Measurements from ENCODE around the gene DSTYK.

DSTYK gene, protein sequence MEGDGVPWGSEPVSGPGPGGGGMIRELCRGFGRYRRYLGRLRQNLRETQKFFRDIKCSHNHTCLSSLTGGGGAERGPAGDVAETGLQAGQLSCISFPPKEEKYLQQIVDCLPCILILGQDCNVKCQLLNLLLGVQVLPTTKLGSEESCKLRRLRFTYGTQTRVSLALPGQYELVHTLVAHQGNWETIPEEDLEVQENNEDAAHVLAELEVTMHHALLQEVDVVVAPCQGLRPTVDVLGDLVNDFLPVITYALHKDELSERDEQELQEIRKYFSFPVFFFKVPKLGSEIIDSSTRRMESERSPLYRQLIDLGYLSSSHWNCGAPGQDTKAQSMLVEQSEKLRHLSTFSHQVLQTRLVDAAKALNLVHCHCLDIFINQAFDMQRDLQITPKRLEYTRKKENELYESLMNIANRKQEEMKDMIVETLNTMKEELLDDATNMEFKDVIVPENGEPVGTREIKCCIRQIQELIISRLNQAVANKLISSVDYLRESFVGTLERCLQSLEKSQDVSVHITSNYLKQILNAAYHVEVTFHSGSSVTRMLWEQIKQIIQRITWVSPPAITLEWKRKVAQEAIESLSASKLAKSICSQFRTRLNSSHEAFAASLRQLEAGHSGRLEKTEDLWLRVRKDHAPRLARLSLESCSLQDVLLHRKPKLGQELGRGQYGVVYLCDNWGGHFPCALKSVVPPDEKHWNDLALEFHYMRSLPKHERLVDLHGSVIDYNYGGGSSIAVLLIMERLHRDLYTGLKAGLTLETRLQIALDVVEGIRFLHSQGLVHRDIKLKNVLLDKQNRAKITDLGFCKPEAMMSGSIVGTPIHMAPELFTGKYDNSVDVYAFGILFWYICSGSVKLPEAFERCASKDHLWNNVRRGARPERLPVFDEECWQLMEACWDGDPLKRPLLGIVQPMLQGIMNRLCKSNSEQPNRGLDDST

DNA sequence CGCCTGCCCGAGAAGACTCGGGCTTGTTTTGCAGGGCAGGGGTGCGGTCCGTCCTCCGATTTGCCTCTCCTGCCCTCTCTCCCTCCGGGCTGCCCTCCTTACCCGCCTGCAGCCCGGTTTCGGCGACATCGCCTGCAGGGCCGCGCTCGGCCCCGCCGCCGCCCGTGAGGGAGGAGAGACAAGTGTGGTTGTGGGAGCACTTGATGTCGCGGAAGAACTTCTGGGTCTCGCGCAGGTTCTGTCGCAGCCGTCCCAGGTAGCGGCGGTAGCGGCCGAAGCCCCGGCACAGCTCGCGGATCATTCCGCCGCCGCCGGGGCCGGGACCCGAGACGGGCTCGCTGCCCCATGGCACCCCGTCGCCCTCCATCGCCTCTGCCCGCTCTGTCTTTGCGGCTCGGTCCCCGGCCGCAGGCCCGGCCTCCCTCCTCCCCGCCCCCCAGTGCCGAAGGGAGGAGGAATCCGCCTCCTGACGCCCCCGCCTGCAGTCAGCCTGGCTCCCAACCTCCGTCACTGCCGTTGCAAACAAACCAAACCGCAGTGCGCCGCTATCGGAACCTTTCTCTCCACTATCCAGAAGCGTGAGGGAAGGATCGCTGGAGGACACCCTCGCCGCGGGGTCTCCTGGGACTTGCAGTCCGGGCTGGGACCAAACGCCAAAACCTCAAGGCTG, at the start of gene DSTYK:
Gene DSTYK, minus strand, starts transcription at position 534 of the 670 bp plus-strand sequence. Its CDS starts 167 bp downstream, at position 367.
- TF ChIP-seq, protein P1, sequence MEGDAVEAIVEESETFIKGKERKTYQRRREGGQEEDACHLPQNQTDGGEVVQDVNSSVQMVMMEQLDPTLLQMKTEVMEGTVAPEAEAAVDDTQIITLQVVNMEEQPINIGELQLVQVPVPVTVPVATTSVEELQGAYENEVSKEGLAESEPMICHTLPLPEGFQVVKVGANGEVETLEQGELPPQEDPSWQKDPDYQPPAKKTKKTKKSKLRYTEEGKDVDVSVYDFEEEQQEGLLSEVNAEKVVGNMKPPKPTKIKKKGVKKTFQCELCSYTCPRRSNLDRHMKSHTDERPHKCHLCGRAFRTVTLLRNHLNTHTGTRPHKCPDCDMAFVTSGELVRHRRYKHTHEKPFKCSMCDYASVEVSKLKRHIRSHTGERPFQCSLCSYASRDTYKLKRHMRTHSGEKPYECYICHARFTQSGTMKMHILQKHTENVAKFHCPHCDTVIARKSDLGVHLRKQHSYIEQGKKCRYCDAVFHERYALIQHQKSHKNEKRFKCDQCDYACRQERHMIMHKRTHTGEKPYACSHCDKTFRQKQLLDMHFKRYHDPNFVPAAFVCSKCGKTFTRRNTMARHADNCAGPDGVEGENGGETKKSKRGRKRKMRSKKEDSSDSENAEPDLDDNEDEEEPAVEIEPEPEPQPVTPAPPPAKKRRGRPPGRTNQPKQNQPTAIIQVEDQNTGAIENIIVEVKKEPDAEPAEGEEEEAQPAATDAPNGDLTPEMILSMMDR (IDR thresholded peaks at IDR 0.05; ENCODE audit: insufficient read depth, missing control alignments), result no peak
- FAIRE-seq (no peak), DNase-seq (ENCODE audit: insufficient read length, low spot score) (peak; percentile 80)

DNA sequence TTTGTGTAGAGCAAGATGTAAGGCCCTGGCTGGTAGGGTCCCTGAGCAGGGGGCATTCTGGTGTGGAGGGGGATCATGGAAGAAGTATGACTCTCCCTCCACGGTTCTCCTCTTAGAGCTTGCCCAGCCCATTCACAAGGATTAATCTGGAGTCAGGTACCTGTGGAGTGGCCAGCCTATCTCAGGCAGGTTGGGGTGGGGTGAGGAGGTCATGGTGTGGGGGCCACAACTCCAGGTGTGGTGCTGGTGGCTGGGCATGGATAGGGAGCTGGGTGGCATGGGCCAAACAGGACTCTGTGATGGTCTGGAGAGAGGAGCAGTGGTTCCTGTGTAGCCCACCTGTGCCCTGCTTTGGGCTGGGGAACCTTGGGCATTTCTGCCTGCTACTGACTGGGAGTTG, 48.5 kb upstream of the DSTYK start:
- no peak for DNase-seq (ENCODE audit: insufficient read length, low spot score)
- no peak for FAIRE-seq
- TF ChIP-seq, protein P1 (IDR thresholded peaks at IDR 0.05; ENCODE audit: insufficient read depth, missing control alignments), result no peak

DNA sequence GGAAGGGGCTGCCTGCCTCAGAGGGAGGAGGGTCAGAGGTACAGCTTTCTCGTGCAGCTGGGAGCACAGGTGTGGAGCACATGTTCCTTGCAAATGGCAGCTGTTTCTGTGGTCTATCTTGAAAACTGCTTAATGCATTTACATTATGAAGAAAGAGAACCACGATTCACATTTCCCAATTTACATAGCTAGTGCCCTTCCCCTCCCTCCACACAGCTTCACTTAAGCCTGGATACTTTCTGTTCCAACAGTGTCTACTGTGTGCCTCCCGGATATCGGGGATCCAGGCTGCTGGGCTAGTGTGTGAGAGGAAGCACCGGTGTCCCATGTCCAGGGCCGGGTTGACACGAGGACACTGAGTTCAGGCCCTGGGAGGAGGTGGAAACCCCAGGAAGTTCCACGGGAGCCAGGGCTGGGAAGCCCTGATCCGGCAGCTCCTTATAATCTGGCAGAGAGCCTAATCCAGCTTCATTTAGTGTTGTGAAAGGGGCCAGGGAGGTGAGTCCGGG, 47.9 kb upstream of the DSTYK start:
- TF ChIP-seq, protein P1 (IDR thresholded peaks at IDR 0.05; ENCODE audit: insufficient read depth, missing control alignments), result no peak
- DNase-seq (ENCODE audit: insufficient read length, low spot score), result peak; percentile 77

DNA sequence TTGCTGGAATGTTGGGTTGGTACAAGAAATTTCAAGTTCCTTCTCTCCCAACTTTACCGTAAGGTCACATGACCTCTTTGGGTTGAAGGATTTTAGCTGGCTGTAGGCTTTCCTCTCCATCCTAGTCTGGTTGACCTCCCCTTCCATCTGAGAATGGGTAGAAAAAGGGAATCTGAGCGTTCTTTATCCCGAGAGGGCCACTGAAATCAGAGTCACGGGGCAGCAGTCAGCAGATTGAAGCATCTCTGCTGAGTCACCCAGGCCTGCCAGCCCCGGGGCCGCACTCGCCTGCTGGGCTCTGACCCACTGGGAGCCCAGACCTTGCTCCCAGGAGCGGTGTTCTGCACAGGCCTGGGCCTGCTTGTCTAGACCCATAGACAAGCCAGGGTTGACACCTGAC, 47.2 kb upstream of the DSTYK start:
- TF ChIP-seq, protein P1 (IDR thresholded peaks at IDR 0.05; ENCODE audit: insufficient read depth, missing control alignments), result no peak
- DNase-seq (ENCODE audit: insufficient read length, low spot score) (no peak), FAIRE-seq (no peak)

More for the DNA sequence above, 47.9 kb upstream of the DSTYK start:
- FAIRE-seq, result peak; percentile 21

DNA sequence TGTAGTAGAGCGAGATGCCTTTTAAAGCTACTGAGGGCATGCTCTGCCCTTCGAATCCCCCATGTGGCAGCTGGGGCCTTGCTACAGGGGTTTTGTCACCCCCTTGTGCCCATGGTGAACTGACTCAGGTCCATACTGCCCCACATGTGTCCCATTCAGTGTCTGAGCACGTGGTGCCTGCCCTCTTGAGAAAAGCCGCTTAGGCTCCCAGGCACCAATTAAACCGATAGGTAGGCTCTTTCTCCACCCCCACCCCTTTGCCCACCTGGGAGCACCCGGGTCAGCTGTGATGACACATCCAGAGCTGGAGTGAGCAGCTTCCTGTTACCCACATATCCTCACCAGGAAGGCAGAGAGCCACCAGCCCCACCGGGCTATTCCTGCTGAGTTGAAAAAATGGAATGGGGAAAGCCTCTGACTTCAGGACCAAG, 46.8 kb upstream of the DSTYK start:
- DNase-seq (ENCODE audit: insufficient read length, low spot score), result peak; percentile 87
- FAIRE-seq, result peak; percentile 82
- TF ChIP-seq, protein P1 (IDR thresholded peaks at IDR 0.05; ENCODE audit: insufficient read depth, missing control alignments), result peak; percentile 18

DNA sequence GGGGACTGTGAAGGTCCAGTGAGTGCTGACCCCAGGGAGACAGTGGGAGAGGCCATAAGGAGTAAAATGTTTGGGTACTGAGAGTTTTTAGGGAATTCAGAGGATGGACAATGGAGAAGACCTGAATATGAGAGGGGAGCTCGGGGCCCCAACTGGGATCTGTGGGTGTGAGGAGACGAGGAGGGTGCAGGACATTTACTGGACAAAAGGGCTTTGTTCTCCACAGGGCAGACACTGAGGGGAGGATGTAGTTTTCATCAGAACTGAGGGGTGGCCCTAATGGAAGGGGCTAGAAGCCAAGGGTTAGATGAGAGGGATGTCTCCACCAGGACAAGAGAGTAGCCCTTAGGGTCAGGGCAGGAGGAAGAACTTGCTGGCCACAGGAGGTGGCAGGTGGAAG, 46.2 kb upstream of the DSTYK start:
- no peak for DNase-seq (ENCODE audit: insufficient read length, low spot score)
- TF ChIP-seq, protein P1 (IDR thresholded peaks at IDR 0.05; ENCODE audit: insufficient read depth, missing control alignments), result no peak

More for the DNA sequence above, 46.2 kb upstream of the DSTYK start:
- FAIRE-seq, result no peak

Measured in D721Med (cell line).